Nucleus accumbens (tissue), 56 donors: ENCODE data around the gene SEC24A.
"Not testable (repeated sequence)": the region's sequence is repeated elsewhere in the genome, so short reads cannot be mapped to it uniquely, and the experiment has no call there.

Experiments used
- DNase-seq, 56 donors: peaks; one replicate each; lab custom pipeline; 2025; lab: John Stamatoyannopoulos, UW

The SEC24A gene

DNA sequence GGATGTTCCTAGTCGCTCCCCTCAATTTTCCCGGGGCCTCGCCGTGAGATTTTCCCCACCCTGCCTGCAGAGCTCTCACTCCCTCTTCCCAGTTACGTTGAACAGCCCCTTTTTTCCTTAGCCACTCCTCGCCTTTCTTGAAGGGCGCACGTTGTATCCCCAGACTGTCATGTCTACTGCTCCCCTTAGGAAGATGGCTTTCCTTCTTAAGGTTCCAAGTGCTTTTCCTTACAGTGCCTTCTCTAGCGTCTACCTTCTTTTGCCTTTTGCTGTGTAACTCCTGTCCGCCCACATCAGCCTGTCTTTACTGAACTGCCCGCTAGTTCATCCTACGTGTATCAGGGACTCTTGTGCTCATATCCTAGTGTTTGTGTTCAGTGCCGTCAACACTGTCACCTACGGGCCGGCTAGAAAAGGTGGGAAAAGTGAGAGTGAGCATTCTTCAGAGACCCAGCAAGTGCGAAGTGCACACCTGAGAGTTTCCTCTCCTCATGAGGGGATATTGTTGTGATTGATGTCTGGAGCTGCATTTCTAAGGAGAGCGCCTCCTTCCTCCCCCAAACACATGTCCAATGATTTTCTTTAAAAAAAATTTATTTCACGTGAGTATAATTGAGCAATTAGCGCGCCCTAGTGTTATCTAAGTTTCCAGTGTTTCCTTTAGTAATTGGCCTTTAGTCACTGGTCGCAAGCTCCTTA, 90.5 kb downstream of the SEC24A start:
- DNase-seq = peak in 17 of 56 donors; percentile 10 to 57 (median 36)

DNA sequence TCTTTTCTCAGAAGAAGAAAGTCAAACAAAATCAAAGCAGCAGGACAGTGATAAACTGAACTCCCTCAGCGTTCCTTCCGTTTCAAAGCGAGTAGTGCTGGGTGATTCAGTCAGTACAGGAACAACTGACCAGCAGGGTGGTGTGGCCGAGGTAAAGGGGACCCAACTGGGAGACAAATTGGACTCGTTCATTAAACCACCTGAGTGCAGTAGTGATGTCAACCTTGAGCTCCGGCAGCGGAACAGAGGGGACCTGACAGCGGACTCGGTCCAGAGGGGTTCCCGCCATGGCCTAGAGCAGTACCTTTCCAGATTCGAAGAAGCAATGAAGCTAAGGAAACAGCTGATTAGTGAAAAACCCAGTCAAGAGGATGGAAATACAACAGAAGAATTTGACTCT, 92.5 kb downstream of the SEC24A start:
- DNase-seq = no peak

- DNase-seq = no peak
Measured at GRCh38 chr5:134742134-134742533, 93.5 kb downstream of the SEC24A start.

GRCh38 chr5:134749415-134749814, 100.8 kb downstream of the SEC24A start:
- DNase-seq = no peak

GRCh38 chr5:134758176-134758503, 109.6 kb downstream of the SEC24A start:
- DNase-seq = no peak

DNA sequence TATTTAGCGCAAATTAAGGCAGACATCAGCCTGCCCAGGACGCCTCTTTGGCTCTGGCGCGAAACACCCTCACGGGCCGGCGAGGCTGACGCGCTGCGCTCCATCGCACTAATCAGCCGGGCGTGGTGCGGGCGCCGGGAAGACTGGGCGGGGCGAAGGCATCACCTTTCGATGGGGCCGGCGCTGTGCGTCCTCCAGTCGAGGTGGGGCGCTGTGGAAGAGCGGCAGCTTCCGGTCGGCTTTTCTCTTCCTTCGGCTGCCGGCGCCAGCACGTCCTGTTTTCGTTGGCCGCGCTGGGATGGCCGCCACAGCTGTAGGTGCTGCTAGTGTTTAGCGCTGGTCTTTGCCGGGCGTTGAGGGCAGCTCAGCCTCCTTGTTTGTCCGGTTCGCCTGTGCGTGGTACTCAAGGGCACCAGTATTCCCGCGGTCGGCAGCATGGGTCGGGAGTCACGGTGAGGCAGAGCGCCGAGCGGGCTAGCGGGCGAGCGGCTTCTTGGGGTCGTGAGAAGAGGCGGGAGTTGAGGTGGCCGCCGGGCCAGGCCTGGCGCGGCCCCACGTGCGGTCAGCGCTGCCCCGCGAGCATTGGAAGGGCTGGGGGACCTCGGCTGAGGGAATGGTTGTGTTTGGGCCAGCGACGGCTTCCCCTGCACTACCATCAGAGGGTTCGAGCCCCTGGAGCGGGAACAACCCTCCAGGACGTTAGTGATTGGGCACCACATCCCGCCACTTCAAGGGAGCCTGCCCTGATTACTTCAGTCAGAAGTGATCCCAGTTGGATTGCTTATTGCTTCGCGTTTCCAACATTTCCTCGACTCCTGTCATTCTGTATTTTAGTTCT, 110.1 kb downstream of the SEC24A start, which contains the start of gene DDX46:
TSS of gene DDX46 (plus strand) at position 276 of the 838 bp plus-strand sequence. CDS start at position 436, 160 bp downstream.
- peak in 55 of 56 donors; percentile 46 to 95 (median 84) for DNase-seq

- DNase-seq = not testable (repeated sequence)
Measured at GRCh38 chr5:134767528-134768291, 119.1 kb downstream of the SEC24A start.

DNA sequence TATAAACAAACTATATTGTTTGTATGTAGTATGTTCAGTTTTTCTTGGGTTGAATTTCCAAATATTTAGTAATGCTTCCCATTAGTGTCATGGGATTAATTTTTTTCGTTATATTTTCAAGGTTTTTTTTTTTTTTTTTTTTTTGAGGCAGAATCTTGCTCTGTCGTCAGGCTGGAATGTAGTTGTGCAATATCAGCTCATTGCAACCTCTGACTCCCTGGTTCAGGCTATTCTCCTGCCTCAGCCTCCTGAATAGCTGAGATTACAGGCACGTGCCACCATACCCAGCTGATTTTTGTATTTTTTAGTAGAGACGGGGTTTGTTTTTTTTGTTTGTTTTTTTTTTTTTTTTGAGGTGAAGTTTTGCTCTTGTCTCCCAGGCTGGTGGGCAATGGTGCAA, 120.6 kb downstream of the SEC24A start:
- no peak for DNase-seq

- no peak for DNase-seq
Measured at GRCh38 chr5:134772461-134773125, 124.0 kb downstream of the SEC24A start.

DNA sequence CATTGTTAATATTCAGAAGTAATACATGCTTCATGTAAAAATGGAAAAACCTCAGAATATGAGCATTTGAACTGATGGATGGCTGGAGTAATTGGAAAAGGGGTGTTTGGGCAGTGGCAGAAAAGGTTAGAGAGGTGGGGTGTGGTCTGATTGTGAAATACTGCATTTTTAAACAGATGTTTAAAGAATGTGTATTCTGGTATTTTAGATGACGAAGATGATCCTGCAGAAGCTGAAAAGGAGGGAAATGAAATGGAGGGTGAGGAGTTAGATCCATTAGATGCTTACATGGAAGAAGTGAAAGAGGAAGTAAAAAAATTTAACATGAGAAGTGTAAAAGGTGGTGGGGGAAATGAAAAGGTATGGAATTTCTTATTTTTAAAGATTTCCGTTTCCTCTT, 128.8 kb downstream of the SEC24A start:
- DNase-seq = no peak
